Central memory CD8-positive, alpha-beta T cell (primary cell): ENCODE data around the gene GHRH.

Experiments
- ATAC-seq: fragments of 150-1000 bp; cut with Tn5 transposase; replicated peaks from 2 replicates; pipeline ENCODE4 v1.10.0; 2022; ENCODE audit warnings: mild to moderate bottlenecking, moderate FRiP score, moderate number of reproducible peaks; ENCODE audit not compliant: poor library complexity, severe bottlenecking; ENCODE audit errors: extremely low read depth
- DNase-seq, 2 donors: peaks; one replicate each; pipeline ENCODE4 v3.0.0; 2021; ENCODE audit warnings: low spot score in 2 of 2
- H3K27ac Mint-ChIP-seq: one replicate; pipeline ENCODE4 v1.8.0; 2022; ENCODE audit warnings: low read depth, mild to moderate bottlenecking, moderate library complexity, mixed read lengths
- H3K27me3 Mint-ChIP-seq: one replicate; pipeline ENCODE4 v1.8.0; 2022; ENCODE audit warnings: mixed read lengths
- H3K36me3 Mint-ChIP-seq: one replicate; pipeline ENCODE4 v1.8.0; 2022; ENCODE audit warnings: mild to moderate bottlenecking, moderate library complexity, mixed read lengths; ENCODE audit not compliant: insufficient read depth
- H3K4me1 Mint-ChIP-seq: one replicate; pipeline ENCODE4 v1.8.0; 2022; ENCODE audit warnings: mixed read lengths
- H3K4me3 Mint-ChIP-seq: one replicate; pipeline ENCODE4 v1.8.0; 2022; ENCODE audit warnings: mild to moderate bottlenecking, moderate library complexity, mixed read lengths
- H3K9me3 Mint-ChIP-seq: one replicate; pipeline ENCODE4 v1.8.0; 2022; ENCODE audit warnings: mixed read lengths

GHRH gene

DNA sequence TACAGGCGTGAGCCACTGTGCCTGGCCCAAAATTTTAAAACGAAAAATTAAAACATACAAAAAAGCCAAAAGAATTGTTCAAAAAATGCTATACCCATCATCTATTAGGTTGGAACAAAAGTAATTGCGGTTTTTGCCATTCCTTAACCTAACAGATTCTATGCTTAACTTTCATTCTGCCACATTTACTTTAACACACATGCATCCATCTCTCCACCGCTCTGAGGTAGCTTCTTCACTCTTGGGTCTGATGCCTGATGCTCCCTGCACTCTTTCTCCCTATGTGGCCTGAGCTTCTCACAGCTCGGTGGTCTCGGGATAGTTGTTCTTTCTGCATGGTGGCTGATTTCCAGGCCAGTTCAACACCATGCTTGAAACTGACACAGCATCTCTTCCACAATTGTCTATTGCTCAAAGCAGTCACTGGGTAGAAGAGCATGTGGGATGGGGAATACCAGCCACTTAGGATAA lies 23.1 kb upstream of the GHRH start:
- Mint-ChIP-seq H3K27ac (no peak overlapping the region), H3K4me1 (no peaks in the 10 kb centered on the region), H3K27me3 (peaks cover 10% of the 10 kb centered on the region), H3K36me3 (peaks cover 7% of the 10 kb centered on the region), H3K9me3 (no peaks in the 10 kb centered on the region), H3K4me3 (no peak overlapping the region)
- DNase-seq = no peak
- ATAC-seq = no peak

DNA sequence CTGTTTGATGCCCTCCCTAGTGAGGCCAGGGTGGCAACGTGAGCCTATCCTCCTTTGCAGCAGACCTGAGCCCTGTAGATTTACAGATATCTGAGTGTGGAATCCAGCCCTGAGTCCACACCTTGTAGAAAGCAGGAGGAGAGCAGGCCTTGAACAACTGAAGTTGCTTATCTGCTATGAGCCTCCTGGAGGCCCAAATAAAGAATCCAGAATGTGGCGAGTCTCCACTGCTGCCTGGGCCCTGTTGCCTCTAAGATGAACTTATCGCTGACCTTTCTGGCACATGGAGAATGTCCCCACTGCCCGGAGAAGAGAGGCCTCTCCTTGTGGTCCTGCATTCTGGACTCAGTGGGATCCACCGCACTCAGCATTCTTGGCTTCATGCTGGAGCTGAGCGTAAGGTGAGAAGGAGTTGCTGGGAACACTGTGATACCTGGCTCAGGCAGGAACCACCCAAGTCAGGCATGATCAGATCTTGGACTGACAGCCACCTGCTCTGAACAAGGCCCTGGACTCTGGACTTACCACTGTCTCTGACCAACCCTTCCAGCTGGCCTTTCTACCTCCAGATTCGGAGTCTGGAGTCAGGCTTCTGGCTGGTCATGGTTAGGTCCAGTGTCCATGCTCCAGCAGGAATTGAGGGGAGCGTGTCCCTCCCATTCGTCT lies 22.0 kb upstream of the GHRH start:
- DNase-seq (no peak), ATAC-seq (no peak)
- no peak overlapping the region for H3K4me3 Mint-ChIP-seq
- H3K27ac Mint-ChIP-seq = no peak overlapping the region
- peaks cover 10% of the 10 kb centered on the region for H3K27me3 Mint-ChIP-seq
- H3K36me3 Mint-ChIP-seq = peaks cover 4% of the 10 kb centered on the region
- no peaks in the 10 kb centered on the region for H3K4me1 Mint-ChIP-seq
- H3K9me3 Mint-ChIP-seq = no peaks in the 10 kb centered on the region

GRCh38 chr20:37282556-37282955 lies 20.9 kb upstream of the GHRH start:
- Mint-ChIP-seq H3K4me1 (no peaks in the 10 kb centered on the region), H3K9me3 (no peaks in the 10 kb centered on the region)
- ATAC-seq = no peak

GRCh38 chr20:37280403-37280802 lies 18.8 kb upstream of the GHRH start:
- no peak overlapping the region for H3K27ac Mint-ChIP-seq
- H3K4me3 Mint-ChIP-seq = no peak overlapping the region
- H3K36me3 Mint-ChIP-seq = peaks cover 2% of the 10 kb centered on the region
- peaks cover 10% of the 10 kb centered on the region for H3K4me1 Mint-ChIP-seq
- H3K9me3 Mint-ChIP-seq = no peaks in the 10 kb centered on the region
- H3K27me3 Mint-ChIP-seq = peaks cover 10% of the 10 kb centered on the region
- no peak for DNase-seq
- no peak for ATAC-seq

More at GRCh38 chr20:37282556-37282955, 20.9 kb upstream of the GHRH start:
- Mint-ChIP-seq H3K36me3 (peaks cover 2% of the 10 kb centered on the region), H3K4me3 (no peak overlapping the region), H3K27me3 (peaks cover 10% of the 10 kb centered on the region), H3K27ac (no peak overlapping the region)
- no peak for DNase-seq

- Mint-ChIP-seq H3K36me3 (peaks cover 4% of the 10 kb centered on the region), H3K4me1 (peaks cover 10% of the 10 kb centered on the region), H3K27ac (no peak overlapping the region), H3K27me3 (peaks cover 5% of the 10 kb centered on the region), H3K4me3 (no peak overlapping the region), H3K9me3 (no peaks in the 10 kb centered on the region)
- no peak for ATAC-seq
- DNase-seq = no peak
These were observed 18.2 kb upstream of the GHRH start for GRCh38 chr20:37279820-37280219.

DNA sequence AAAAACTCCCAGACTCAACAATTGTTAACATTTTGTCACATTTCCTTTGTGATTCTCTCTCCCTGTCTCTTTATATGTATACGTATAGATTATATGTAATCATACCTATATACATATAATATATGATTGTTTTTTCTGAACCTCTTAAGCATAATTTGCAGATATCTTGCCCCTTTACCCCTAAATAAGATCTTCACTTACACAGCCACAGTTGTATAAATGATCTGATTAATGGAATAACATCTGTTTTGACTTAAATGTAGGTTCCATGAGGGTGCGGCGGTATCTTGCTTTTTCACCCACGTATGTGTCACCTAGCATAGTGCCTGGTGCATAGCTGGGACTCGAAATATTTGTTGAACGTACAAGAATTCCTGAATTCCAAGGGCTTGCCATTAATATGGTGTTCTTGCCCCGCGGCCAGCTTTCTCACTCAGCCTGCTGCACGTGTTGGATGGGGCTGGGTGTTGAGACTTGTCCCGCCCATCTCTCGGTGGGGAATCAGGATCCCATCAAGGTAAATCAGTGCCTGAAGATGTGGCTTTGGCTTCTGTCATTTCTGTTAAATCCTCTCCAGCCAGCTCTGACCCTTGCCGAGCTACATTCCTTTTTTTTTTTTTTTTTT lies 17.5 kb upstream of the GHRH start:
- ATAC-seq (no peak), DNase-seq (no peak)
- H3K4me1 Mint-ChIP-seq = peaks cover 10% of the 10 kb centered on the region
- no peak overlapping the region for H3K27ac Mint-ChIP-seq
- H3K4me3 Mint-ChIP-seq = no peak overlapping the region
- H3K27me3 Mint-ChIP-seq = no peaks in the 10 kb centered on the region
- H3K36me3 Mint-ChIP-seq = peaks cover 4% of the 10 kb centered on the region
- H3K9me3 Mint-ChIP-seq = no peaks in the 10 kb centered on the region

DNA sequence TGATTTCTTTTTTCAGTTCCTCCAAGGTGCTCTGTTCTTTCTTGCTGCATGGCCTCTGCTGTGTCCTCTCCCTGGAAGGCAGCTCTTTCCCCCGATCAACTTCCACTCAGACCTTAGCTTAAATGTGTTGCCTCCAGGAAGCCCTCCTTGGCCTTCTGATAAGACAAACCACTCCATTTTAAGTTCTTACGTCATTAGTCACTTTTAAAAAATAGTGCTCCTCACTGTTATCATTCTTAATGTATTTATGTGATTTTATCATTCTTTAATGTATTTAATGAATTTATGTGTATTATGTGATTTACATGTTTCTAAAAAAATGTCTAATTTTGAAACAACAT lies 15.6 kb upstream of the GHRH start:
- H3K4me3 Mint-ChIP-seq = no peak overlapping the region

DNA sequence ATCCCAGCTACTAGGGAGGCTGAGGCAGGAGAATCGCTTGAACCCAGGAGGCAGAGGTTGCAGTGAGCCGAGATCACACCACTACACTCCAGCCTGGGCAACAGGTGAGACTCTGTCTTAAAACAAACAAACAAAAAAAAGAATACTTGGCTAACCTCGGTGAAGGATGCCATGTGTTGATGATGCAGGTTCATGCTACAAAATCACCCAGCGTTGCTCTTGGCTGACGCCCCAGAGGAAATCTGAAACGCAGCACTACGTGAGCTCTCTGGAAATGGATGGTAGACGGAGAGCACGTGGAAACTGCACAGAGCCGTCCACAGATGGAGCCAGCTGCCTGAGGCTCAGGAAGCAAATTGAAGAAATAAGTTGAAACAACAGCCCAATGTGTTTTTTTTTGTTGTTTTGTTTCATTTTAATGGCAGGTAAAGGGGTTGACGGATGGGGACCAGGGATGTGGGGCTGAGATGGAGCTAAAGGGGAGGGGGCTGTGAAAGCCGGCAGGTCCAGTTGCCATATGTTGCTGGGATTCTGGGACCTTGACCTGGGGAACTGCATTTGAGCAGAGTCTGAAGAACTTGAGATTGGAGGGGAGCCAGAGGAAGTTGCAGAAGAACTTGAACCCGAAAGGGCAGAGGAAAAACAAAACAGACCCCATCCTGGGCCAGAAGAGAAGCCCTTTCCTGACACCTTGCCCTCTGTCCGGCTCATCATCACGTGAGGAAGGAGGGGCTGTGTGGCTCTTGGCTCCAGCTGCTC lies 15.1 kb upstream of the GHRH start:
- H3K36me3 Mint-ChIP-seq = peaks cover 4% of the 10 kb centered on the region
- H3K9me3 Mint-ChIP-seq = no peaks in the 10 kb centered on the region
- DNase-seq (no peak), ATAC-seq (peak; percentile 40)
- H3K4me3 Mint-ChIP-seq = no peak overlapping the region
- peaks cover 15% of the 10 kb centered on the region for H3K4me1 Mint-ChIP-seq
- H3K27me3 Mint-ChIP-seq = no peaks in the 10 kb centered on the region
- H3K27ac Mint-ChIP-seq = no peak overlapping the region

More for the DNA sequence above, 15.6 kb upstream of the GHRH start:
- no peak for DNase-seq
- Mint-ChIP-seq H3K9me3 (no peaks in the 10 kb centered on the region), H3K27ac (no peak overlapping the region), H3K27me3 (no peaks in the 10 kb centered on the region), H3K4me1 (peaks cover 15% of the 10 kb centered on the region), H3K36me3 (peaks cover 4% of the 10 kb centered on the region)
- ATAC-seq = no peak

- H3K36me3 Mint-ChIP-seq = peaks cover 4% of the 10 kb centered on the region
- ATAC-seq (no peak), DNase-seq (no peak)
- H3K9me3 Mint-ChIP-seq = no peaks in the 10 kb centered on the region
- H3K4me3 Mint-ChIP-seq = no peak overlapping the region
- no peaks in the 10 kb centered on the region for H3K27me3 Mint-ChIP-seq
- H3K4me1 Mint-ChIP-seq = peaks cover 15% of the 10 kb centered on the region
- no peak overlapping the region for H3K27ac Mint-ChIP-seq
These were observed 13.4 kb upstream of the GHRH start for GRCh38 chr20:37274851-37275524.

DNA sequence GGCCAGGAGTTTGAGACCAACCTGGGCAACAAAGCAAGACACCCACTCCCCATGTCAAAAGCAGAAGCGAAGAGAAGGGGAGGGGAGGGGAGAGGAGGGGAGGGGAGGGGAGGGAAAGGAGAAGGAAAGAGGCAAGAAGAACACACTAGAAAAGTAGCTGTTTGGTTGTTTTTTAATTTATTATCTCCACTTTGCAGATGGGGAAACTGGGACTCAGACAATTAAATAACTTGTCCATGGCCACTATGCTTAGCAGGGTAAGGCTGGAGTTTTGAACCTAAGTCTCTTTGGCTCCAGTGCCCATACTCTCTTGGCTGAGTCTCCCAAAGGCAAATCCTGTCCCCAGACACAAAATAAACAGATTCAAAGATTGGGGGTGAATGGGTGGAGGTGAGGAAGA lies 12.4 kb upstream of the GHRH start:
- DNase-seq (no peak), ATAC-seq (no peak)
- Mint-ChIP-seq H3K4me3 (no peak overlapping the region), H3K27me3 (no peaks in the 10 kb centered on the region), H3K27ac (no peak overlapping the region), H3K36me3 (peaks cover 4% of the 10 kb centered on the region), H3K4me1 (peaks cover 15% of the 10 kb centered on the region), H3K9me3 (no peaks in the 10 kb centered on the region)

- DNase-seq = no peak
- no peak for ATAC-seq
- H3K36me3 Mint-ChIP-seq = peaks cover 4% of the 10 kb centered on the region
- H3K27ac Mint-ChIP-seq = no peak overlapping the region
- peaks cover 5% of the 10 kb centered on the region for H3K4me1 Mint-ChIP-seq
- no peaks in the 10 kb centered on the region for H3K27me3 Mint-ChIP-seq
- no peaks in the 10 kb centered on the region for H3K9me3 Mint-ChIP-seq
- no peak overlapping the region for H3K4me3 Mint-ChIP-seq
These were observed 9.8 kb upstream of the GHRH start for GRCh38 chr20:37271421-37271768.

- H3K27me3 Mint-ChIP-seq = no peaks in the 10 kb centered on the region
- no peak for DNase-seq
- no peak overlapping the region for H3K27ac Mint-ChIP-seq
- H3K4me1 Mint-ChIP-seq = peaks cover 5% of the 10 kb centered on the region
- no peaks in the 10 kb centered on the region for H3K9me3 Mint-ChIP-seq
- ATAC-seq = peak; percentile 24
- H3K36me3 Mint-ChIP-seq = peaks cover 2% of the 10 kb centered on the region
- H3K4me3 Mint-ChIP-seq = no peak overlapping the region
These were observed 9.2 kb upstream of the GHRH start for GRCh38 chr20:37270576-37271420.
